Femur (tissue), 1 donor: ENCODE measurements around the gene RNF135.
"Not testable (repeated sequence)": the region's sequence is repeated elsewhere in the genome, so short reads cannot be mapped to it uniquely, and the experiment has no call there.

ENCODE experiments used
- DNase-seq: peaks from one replicate; pipeline ENCODE4 v3.0.0-alpha.2; 2017

RNF135 gene

DNA sequence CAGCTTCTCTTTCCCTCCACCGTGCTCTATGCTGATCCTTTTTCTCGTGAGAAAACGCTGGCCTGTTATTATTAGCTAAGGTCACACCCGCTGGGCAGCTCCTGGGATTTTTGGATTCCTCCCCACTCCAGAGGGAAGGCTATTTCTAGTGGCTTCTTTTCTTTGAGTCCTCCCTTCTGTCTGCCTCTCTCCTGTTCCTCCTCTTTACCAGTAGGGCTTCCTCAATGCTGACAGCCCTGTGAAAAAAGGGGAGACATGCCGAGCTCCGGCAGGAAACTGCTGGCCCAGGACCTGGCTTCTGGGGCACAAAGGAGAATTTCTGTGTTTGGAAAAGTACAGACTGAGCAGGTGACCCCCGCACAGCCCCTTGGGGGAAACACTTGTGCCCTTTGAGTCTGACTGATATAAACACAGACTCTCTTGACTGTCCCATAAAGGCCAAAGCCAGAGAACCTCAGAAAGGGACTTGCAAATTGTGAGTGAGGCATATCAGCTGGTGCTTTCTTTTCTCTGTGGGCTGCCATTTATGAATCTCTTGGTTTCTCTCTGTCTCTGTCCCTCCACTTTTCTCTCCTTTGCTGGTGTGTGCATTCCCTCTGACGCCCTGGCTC is 14.0 kb upstream of the RNF135 start:
- DNase-seq, result no peak

DNA sequence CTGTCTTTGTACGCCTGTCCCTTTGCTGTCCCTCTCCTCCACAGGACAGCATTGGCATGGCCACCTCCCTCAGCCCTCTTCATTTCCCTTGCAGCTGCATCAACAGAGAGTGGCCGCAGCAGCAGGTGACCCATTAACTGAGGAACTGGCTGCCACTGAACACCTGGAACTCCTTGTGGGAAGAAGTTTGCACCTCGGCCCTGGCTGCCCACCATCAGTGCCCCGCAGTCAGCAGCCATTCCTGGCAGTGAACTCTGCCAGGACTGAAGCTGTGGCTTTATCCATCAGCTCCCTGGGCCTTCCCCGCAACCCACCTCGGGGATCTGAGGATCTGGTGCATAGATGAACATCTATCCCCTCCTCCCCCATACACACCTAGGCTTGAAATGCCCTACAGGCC is 13.1 kb upstream of the RNF135 start:
- no peak for DNase-seq

DNA sequence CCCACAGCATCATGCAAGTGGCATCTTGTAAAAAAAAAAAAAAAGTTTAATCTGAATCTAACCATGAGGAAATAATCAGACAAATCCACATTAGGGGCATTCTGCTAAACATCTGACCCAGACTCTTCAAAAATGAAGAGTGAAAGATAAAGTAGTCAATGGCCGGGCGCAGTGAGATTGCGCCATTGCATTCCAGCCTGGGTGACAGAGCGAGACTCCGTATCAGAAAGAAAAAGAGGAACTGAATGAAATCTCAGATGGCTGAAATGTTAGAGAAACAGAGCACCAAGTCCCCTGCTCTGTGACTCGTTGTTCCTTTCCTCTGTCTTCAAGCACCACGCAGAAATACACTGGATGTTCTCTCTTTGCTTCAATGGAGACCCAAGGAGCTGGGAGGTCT is 12.7 kb upstream of the RNF135 start:
- DNase-seq, result no peak

DNA sequence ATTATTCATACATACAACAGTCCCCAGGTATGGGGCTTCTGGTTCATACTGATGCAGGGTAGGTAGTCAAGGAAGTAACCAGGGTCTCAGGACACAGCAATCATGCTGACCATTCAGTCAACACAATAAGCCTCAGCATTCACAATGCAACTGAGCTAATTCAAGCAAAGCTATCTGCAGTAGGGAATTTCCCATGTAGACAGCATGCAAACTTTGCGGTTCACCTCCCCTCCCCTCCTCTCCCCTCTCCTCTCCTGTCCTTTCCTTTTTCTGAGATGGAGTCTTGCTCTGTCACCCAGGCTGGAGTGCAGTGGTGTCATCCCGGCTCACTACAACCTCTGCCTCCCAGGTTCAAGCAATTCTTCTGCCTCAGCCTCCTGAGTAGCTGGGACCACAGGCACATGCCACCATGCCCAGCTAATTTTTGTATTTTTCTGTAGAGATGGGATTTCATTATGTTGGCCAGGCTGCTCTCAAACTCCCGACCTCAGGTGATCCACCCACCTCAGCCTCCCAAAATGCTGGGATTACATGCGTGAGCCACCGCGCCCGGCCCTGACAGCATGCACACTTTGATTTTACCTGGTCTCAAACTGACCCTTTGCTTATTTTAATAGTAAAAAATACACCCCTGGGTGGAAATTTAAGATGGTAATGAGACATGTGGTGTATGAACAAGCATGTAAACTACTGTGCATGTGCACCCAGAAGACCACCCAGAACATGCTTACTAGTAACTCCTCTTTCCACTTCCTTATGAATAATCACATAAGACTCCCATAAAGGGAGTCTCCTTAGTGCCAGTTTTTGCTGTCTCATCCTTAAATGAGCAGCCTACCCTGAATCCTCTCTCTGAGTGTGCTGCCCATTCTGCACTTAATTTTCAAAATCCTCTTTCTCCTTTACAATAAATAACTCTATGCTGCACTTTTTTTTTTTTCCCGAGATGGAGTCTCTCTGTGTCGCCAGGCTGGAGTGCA is 9.3 kb upstream of the RNF135 start:
- DNase-seq, result no peak

DNA sequence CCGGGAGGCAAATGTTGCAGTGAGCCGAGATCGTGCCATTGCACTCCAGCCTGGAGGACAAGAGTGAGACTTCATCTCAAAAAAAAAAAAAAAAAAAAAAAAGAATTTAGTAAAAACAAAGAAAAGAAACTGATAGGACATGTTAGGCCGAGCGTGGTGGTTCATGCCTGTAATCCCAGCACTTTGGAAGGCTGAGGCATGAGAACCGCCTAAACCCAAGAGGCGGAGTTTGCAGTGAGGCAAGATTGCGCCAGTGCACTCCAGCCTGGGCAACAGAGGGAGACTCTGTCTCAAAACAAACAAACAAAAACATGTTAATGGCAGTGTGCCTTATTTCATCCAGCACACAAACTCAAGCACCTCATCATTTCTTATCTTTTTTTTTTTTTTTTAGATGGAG is 6.5 kb upstream of the RNF135 start:
- DNase-seq, result not testable (repeated sequence)

DNA sequence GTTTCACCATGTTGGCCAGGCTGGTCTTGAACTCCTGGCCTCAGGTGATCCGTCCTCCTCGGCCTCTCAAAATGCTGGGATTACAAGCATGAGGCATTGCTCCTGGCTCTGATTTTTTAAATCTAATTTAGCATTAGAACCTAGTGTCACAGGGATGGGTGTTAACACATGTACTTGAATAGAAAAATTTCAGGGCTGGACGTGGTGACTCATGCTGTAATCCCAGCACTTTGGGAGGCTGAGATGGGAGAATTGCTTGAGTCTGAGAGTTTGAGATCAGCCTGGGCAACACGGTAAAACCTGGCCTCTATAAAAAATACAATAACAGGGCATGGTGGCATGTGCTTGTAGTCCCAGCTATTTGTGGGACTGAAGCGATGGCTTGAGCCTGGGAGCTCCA is 6.0 kb upstream of the RNF135 start:
- no peak for DNase-seq

DNA sequence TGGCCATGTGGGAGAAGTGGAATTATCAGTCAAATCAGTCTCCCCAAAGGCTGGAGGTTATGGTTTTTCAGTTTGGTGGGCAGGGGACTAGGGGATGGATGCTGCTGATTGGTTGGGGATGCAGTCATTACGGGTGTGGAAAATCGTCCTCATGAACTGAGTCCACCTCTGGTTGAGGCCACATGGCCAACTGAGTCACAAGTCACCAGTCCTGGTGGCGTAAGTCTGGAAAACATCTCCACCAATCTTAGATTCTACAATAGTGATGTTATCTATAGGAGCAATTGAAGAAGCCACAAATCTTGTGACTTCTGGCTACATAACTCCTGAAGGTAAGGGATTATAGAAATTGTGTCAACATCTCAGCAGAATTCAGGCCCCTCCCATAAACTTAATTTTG is 5.2 kb upstream of the RNF135 start:
- no peak for DNase-seq

DNA sequence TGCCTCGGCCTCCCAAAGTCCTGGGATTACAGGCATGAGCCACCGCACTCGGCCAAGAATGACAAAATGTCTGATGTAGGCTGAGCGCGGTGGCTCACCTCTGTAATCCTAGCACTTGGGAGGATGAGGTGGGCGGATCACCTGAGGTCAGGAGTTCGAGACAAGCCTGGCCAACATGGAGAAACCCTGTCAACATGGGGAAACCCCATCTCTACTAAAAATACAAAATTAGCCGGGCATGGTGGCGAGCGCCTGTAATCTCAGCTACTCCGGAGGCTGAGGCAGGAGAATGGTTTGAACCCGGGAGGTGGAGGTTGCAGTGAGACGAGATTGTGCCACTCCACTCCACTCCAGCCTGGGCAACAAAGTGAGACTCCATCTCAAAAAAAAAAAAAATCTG is 2.9 kb upstream of the RNF135 start:
- DNase-seq, result not testable (repeated sequence)

DNA sequence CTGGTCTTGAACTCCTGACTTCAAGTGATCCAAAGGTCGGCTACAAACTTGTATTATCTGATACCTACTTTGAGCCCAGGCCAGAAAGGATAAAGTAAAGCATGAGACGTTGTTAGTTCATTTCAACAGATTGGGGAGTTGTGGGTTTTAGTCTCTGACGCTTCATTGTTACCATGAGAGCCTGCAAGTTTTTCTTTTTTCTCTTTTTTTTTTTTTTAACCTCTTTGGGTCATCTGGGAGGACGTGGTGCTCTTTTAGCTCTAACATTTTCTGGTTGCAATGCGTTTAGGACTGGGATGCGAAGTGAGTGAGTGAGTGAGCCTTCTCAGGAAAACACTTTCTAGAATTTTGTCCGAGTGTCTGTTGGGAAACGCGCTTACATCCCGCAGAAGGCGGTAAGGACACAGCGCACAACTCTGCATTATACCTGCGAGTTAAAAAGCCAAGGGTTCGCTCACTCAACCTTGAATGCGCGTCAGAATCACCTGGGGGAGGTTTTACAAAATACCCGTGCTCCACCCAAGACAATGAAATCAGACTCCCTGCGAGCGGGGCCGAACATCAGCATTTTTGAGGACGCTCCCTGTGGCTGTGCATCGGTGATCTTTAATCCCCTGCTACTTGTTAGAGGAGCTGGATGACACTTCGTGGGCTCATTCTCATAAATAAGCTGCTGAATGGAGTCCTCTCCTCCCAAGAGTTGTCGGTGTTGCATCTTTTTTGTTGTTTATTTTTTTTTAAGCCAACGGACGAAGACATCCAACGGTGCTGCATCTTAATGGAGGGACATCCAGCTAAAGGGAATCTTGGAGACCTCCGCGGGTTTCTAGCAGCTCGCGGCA is 629 bp upstream of the RNF135 start:
- peak; percentile 35 for DNase-seq

DNA sequence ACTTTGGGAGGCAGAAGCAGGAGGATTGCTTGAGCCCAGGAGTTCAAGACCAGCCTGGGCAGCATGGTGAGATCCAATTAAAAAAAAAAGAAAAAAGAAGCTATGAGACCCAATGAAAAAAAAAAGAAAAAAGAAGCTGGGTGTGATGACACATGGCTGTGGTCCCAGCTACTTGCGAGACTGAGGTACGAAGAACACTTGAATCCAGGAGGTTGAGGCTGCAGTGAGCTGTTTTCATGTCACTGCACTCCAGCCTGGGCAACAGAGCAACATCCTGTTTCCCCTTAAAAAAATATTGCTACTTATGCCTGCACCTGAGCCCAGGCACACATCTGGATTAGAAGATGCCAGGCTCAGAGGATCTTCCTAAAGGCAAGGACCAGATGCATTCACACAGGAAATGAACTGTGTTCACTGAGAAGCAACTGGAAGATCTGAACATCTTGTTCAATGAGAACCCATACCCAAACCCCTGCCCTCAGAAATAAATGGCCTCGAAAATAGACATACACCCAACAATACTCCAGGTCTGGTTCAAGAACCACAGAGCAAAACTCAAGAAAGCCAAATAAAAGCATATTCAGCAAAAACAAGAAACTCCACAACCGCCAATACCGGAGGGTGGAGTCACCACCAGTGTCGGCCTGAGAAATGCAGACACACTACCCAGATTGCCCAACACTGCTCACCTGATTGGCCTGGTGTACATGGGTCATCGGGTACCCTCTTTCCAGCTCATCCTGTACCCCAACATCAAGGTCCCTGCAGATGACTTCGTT is 4.4 kb downstream of the RNF135 start:
- DNase-seq, result no peak

DNA sequence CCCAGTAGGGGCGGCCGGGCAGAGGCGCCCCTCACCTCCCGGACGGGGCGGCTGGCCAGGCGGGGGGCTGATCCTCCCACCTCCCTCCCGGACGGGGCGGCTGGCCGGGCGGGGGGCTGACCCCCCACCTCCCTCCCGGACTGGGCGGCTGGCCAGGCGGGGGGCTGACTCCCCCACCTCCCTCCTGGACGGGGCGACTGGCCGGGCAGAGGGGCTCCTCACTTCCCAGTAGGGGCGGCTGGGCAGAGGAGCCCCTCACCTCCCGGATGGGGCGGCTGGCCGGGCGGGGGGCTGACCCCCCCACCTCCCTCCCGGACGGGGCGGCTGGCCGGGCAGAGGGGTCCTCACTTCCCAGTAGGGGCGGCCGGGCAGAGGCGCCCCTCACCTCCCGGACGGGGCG is 9.1 kb downstream of the RNF135 start:
- DNase-seq, result not testable (repeated sequence)

DNA sequence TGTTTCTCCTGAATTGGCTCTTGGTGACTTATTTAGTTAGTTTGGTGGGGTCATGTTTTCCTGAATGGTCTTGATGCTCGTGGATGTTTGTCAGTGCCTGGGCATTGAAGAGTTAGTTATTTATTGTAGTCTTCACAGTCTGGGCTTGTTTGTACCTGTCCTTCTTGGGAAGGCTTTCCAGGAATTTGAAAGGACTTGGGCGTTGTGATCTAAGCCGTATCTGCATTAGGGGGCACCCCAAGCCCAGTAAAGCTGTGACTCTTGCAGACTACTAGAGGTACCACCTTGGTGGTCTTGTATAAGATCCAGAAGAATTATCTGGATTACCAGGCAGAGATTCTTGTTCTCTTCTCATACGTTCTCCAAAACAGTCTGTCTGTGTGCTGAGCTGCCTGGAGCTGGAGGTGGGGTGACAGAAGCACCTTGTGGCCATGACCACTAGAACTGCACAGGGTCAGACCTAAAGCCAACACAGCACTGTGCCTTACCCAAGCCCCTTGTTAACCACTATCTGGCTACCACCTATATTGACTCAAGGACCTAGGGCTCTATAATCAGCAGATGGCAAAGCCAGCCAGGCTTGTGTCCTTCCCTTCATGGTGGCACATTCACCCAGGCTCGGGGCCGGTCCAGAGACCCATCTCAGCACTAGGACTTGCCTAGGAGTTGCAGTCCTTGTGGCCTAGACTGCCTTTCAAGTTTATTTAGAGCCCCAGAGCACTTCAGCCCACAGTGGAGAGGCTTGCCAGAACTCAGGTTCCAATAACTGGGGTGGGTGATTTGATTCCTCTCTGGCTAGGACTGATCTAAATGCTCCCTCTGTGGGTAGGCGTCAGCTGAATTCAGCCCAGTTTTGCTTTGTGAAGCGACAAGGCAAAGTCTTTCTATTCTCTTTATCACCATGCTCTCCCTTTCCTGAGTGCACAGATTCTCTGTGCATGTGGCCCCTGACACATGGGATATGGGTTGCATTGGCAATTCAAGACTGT is 11.0 kb downstream of the RNF135 start:
- DNase-seq, result no peak

DNA sequence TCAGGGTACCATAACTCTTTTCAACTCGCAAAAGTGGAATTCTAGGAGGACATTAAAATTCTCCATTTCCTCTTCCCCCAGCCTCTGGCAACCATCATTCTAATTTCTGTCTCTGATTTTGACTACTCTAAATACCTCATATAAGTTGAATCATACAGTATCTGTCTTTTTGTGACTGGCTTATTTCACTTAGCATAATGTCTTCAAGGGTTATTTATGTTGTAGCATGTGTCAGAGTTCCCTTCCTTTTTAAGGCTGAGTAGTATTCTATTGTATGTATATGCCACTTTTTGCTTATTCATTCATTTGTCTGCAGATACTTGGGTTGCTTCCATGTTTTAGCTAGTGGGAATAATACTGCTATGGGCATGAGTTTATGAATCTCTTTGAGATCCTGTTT is 12.0 kb downstream of the RNF135 start:
- DNase-seq, result no peak

DNA sequence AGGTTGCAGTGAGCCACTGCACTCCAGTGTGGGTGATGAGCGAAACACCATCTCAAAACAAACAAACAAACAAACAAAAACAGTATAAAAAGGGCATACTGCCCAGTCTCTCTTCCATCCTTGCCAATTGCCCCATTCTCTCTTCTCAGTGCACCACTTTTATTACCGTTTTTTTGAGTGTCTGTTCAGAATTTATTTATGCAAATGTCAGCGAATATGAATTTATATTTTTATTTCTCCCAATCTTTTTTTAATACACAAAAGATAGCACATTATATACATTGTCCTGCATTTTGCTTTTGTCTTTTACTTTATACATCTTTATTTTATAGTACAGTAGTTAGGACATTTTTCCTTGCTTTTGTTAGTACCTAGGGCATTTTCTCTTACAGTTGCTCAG is 19.6 kb downstream of the RNF135 start:
- no peak for DNase-seq

DNA sequence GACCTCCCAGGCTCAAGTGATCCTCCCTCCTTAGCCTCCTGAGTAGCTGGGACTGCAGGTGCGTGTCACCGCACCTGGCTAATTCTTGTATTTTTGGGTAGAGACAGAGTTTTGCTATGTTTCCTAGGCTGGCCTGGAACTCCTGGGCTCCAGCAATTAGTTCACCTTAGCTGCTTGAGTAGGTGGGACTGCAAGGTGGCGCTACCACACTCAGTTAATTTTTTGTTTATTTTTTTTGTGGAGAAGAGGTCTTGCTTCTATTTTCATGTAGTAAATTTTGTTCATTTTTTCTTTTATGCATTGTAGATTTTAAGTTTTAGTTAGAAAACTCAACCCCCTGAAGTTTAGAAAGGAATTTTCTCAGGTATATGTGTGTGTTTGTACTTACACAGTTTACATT is 21.7 kb downstream of the RNF135 start:
- no peak for DNase-seq

DNA sequence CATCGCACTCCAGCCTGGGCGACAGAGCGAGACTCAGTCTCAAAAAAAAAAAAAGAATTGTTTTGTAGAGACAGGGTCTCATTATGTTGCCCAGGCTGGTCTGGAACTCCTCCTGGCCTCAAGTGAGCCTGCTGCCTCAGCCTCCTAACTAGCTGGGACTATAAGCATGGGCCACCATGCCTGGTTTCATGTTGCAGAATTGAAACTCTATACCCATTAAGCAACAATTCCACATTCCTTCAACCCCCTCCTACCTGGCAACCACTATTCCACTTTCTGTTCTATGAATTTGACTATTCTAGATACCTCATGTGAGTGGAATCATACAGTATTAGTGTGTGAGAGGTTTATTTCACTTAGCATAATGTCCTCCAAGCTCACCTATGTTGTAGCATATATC is 24.5 kb downstream of the RNF135 start:
- no peak for DNase-seq

DNA sequence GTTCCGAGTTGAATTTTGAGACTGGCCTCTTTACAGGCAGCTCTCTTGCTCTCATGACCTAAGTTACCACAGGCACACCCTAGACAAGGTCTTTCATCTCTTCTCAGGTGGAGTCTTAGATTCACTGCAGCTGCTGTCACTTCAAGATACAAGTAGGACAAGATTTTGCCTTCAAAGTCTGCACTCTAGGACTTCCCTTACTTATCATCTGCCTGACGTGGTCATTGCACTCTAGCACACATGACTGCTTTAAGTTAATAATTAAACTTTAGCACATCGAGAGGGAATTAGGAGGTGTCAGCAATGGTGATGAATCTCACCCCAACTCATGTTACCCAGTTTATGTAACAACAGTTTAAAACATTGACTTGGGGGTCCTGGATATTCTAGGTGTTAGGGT is 25.6 kb downstream of the RNF135 start:
- DNase-seq, result no peak

DNA sequence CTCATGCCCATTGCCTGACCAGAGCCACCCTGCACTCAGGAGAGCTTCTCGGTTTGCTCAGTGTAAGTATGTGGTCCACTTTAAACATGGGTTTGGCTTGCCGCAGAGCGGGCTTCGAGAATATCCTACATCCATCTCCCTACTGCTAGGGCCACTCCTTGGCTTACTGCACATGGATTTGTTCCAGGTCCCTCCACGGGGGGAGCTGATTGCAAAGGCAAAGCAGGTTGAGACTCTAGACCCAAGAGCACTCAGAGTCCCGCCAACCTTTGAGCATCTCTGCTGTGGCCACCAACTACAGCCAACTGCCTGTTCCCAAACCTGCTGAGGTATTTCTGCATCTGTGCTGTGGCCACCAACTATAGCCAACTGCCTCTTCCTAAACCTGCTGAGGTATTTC is 26.4 kb downstream of the RNF135 start:
- no peak for DNase-seq

DNA sequence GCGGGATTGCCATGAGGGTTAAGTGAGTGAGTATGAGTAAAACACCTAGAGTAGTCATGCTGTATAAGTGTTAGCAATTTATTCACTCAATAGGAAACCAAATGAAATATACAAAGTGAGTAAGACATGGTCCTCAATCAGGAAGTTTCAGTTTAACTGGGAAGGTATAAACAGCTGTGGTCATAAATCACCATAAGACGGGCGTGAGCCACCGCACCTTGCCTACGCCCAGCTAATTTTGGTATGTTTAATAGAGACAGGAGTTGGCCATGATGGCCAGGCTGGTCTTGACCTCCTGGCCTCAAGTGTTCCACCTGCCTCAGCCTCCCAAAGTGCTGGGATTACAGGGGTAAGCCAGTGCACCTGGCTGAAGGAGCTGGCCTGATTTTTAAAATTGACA is 27.0 kb downstream of the RNF135 start:
- no peak for DNase-seq

DNA sequence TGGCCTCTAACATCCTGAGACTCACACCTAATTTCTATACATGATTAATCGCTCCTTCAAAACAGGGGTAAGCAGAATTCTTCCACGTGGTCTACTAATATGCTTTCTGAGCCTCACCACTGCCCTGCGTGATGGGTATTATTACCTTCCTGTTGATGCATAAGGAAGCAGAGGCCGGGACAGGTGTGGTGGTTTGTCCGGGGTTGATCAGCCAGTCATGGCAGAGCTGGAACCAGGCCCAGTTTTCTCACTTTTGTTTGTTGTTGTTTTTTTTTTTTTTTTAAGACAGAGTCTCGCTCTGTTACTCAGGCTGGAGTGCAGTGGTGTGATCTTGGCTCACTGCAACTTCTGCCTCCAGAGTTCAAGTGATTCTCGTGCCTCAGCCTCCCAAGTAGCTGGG is 31.2 kb downstream of the RNF135 start:
- DNase-seq, result no peak

DNA sequence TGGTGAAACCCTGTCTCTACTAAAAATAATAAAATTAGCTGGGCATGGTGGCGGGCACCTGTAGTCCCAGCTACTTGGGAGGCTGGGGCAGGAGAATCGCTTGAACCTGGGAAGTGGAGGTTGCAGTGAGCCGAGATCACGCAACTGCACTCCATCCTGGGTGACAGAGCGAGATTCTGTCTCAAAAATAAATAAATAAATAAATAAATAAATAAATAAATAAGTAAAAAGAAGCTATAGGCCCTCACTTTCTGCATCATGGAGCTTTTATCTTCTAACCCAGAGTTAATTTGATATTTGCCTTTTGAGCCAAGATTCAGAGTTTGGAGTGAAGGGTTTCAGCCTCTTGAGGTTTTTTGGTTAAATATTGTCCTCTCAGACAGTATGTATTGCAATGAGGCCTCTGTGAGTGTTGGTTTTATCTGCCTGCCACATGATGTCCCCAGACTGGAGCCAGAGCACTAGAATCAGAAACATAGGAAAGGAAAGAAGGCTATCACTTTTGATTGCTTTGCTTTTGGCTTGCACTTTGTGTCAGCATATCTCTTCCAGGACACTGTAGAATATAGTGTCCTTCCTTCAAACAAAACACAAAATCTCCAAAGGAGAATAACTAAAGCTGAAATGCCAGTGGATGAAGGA is 32.5 kb downstream of the RNF135 start:
- DNase-seq, result no peak
